ENCODE data around the gene BBOX1. TPM values are rescaled to one million over a fixed set of nuclear protein-coding genes. Genes with fewer than 3 reads are reported as not detected.

Gene BBOX1
- total and polyA plus RNA-seq, 2 of the 8 experiments (the other 6 are each of a cell fraction or from before 2014, with no cell fraction given) = not detected

DNA sequence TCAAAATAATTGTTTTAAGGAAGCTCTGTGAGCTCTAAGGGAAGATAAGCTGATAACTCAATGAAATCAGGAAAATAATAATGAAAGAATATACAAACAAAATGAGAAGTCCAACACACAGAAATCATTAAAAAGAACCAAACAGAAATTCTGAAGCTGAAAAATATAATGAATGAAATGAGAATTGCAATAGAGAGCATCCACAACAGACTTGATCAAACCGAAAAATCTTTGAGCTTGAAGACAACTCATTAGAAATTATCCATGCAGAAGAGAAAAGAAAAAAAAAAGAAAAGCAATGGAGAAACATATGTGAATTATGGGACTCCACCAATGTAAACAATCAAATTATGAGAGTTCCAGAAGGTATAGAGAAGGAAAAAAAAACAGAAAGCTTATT lies 101.0 kb downstream of the BBOX1 start:
- no peak overlapping the region for H3K14ac ChIP-seq (ENCODE audit: insufficient read length)
- H3K4ac ChIP-seq (replicated peaks; ENCODE audit: insufficient read length, low read depth, low read length) = no peak overlapping the region
- TF ChIP-seq POLR2A (IDR thresholded peaks at IDR 0.05; ENCODE audit: control extremely low read depth in 1 of 2, low read depth in 2 of 2, low read length in 2 of 2) (no peak), RAD21 (IDR thresholded peaks at IDR 0.05 in 1 of 2, conservative IDR thresholded peaks at IDR 0.05 in 1 of 2; ENCODE audit: low read depth in 2 of 2, low read length in 2 of 2) (no peak), GABPA (IDR thresholded peaks at IDR 0.05; ENCODE audit: borderline replicate concordance, insufficient read depth, low read length) (no peak), RNF2 (IDR thresholded peaks at IDR 0.05; ENCODE audit: borderline replicate concordance, low read depth, low read length, missing control alignments, poor library complexity, severe bottlenecking) (no peak), RXRA (IDR thresholded peaks at IDR 0.05; ENCODE audit: insufficient read depth, low read depth, low read length) (no peak)
- H2BK5ac ChIP-seq (ENCODE audit: low read depth, low read length) = no peak overlapping the region
- no peak overlapping the region for H3K27ac ChIP-seq (ENCODE audit: low read depth, low read length)
- H4K8ac ChIP-seq (ENCODE audit: extremely low read depth, insufficient read depth, low read length) = no peak overlapping the region
- FAIRE-seq (no peak), DNase-seq (ENCODE audit: low read depth in 1 of 2, low spot score in 2 of 2) (no peak)
- CTCF ChIA-PET (ENCODE audit: partially characterized antibody) = interaction anchor here (0.9 to 1.2 kb wide), 2 partner anchors 18 to 65 kb away, joined by 3 read pairs; no protein-coding TSS in a partner anchor
- H2BK15ac ChIP-seq (ENCODE audit: low read length) = no peak overlapping the region
- no peak overlapping the region for H2BK120ac ChIP-seq (replicated peaks; ENCODE audit: low read depth, low read length)
- 100% methylated on average over 1 of the region's 1 CpG; no CpG with 5 or more reads in 1 of the 2 experiments for WGBS, 2 experiments (ENCODE audit: extremely low coverage in 1 of 2, insufficient coverage in 1 of 2, insufficient read length in 1 of 2, insufficient replicate concordance in 2 of 2, low coverage in 1 of 2, low lambda C conversion rate in 2 of 2, missing lambda C conversion rate in 1 of 2)
- no peak overlapping the region for H3K4me3 ChIP-seq (ENCODE audit: extremely low read depth in 1 of 4, insufficient read depth in 2 of 4, low read depth in 3 of 4, low read length in 4 of 4)
- no peak overlapping the region for H2AFZ ChIP-seq (ENCODE audit: low read length)
- POLR2A ChIA-PET (ENCODE audit: partially characterized antibody) = no interaction called here
- H3K27me3 ChIP-seq (replicated peaks in 1 of 4; ENCODE audit: control insufficient read depth in 3 of 4, extremely low read depth in 1 of 4, insufficient read depth in 3 of 4, low read length in 3 of 4) = no peaks in the 10 kb centered on the region
- no peak overlapping the region for H3K23ac ChIP-seq (ENCODE audit: insufficient read length)
- no peaks in the 10 kb centered on the region for H3K23me2 ChIP-seq (ENCODE audit: low read depth, low read length)
- H3K36me3 ChIP-seq (ENCODE audit: control insufficient read depth in 2 of 4, insufficient read depth in 4 of 4, low read length in 3 of 4) = no peaks in the 10 kb centered on the region
- no peaks in the 10 kb centered on the region for H4K20me1 ChIP-seq (replicated peaks in 1 of 2; ENCODE audit: control insufficient read depth in 1 of 2, insufficient read depth in 2 of 2, low read length in 2 of 2)
- no peak overlapping the region for H2BK20ac ChIP-seq (ENCODE audit: low read length)
- no peak overlapping the region for H4K91ac ChIP-seq (replicated peaks; ENCODE audit: insufficient read length, low read length)
- no peak overlapping the region for H3K56ac ChIP-seq (replicated peaks; ENCODE audit: insufficient read length, low read depth, low read length)
- no peak overlapping the region for H2AK5ac ChIP-seq (ENCODE audit: low read depth, low read length)
- H3K9me3 ChIP-seq (ENCODE audit: insufficient read depth in 2 of 2, low read depth in 1 of 2, low read length in 1 of 2) = no peaks in the 10 kb centered on the region
- H3K79me2 ChIP-seq (ENCODE audit: control insufficient read depth in 1 of 2, insufficient read depth in 2 of 2, low read length in 2 of 2) = no peaks in the 10 kb centered on the region
- H3K4me1 ChIP-seq (replicated peaks in 1 of 4; ENCODE audit: control insufficient read depth in 3 of 4, insufficient read depth in 4 of 4, low read length in 3 of 4) = no peaks in the 10 kb centered on the region
- H3K79me1 ChIP-seq (ENCODE audit: low read depth, low read length) = no peaks in the 10 kb centered on the region
- H3K9ac ChIP-seq (replicated peaks in 1 of 4; ENCODE audit: extremely low read depth in 1 of 4, low read depth in 3 of 4, low read length in 3 of 4) = no peak overlapping the region
- no peak overlapping the region for H3K4me2 ChIP-seq (ENCODE audit: insufficient read depth in 1 of 2, low read depth in 2 of 2, low read length in 2 of 2)
- no peak overlapping the region for H3K18ac ChIP-seq (ENCODE audit: extremely low read depth, low read length)
- H2BK12ac ChIP-seq (ENCODE audit: low read depth, low read length) = no peak overlapping the region
- H4K5ac ChIP-seq (ENCODE audit: insufficient read length, low read depth, low read length) = no peak overlapping the region

Measured in H1 (cell line).